IMR-90 (cell line): ENCODE results near the gene ADAT1. TPM values are rescaled to one million over a fixed set of nuclear protein-coding genes. Genes with fewer than 3 reads are reported as not detected.

ENCODE experiments used
- ATAC-seq: fragments of 200-7000 bp; cut with Tn5 transposase; 2 replicates; pipeline ENCODE4 v1.9.1; 2020; ENCODE audit warnings: low read depth, mild to moderate bottlenecking, moderate library complexity
- BruUV-seq: library from RNA; stranded (reverse); fragments of 400-500 nt; replicated peaks from 2 replicates; lab custom pipeline; 2021; lab: Mats Ljungman, UMichigan
- CTCF ChIA-PET: fragments of 300-600 bp; formaldehyde crosslinking; extraction: SDS; loops from one replicate; lab custom pipeline; 2021; ENCODE audit warnings: antibody characterized with exemption; lab: Yijun Ruan, JAX
- POLR2A ChIA-PET: fragments of 300-600 bp; sonication (Branson Sonifier 250); formaldehyde crosslinking; loops from one replicate; lab custom pipeline; 2022; ENCODE audit warnings: antibody characterized with exemption; ENCODE audit not compliant: unreplicated experiment; lab: Charles Lee
- DNase-seq: peaks from one replicate; pipeline ENCODE4 v3.0.0; 2013
- H2AFZ ChIP-seq: replicated peaks from 2 replicates; pipeline ENCODE3; 2013; ENCODE audit warnings: low read length, mild to moderate bottlenecking; ENCODE audit not compliant: poor library complexity
- H2AK5ac ChIP-seq: 2 replicates; pipeline ENCODE4 v1.6.1; 2013; ENCODE audit warnings: low read depth, low read length, inconsistent platforms
- H2AK9ac ChIP-seq: replicated peaks from 2 replicates; pipeline ENCODE3; 2013; ENCODE audit warnings: mild to moderate bottlenecking, low read depth, low read length, moderate library complexity; ENCODE audit not compliant: poor library complexity
- H2BK120ac ChIP-seq: 2 replicates; pipeline ENCODE4 v1.6.1; 2013; ENCODE audit warnings: low read depth, low read length, inconsistent platforms
- H2BK15ac ChIP-seq: 3 replicates; pipeline ENCODE4 v1.6.1; 2013; ENCODE audit warnings: low read depth, low read length, inconsistent platforms
- H2BK20ac ChIP-seq: 2 replicates; pipeline ENCODE4 v1.6.1; 2013; ENCODE audit warnings: low read depth, mild to moderate bottlenecking, inconsistent platforms, low read length, moderate library complexity
- H2BK5ac ChIP-seq: 2 replicates; pipeline ENCODE4 v1.6.1; 2013; ENCODE audit warnings: mild to moderate bottlenecking, low read depth, low read length, inconsistent platforms; ENCODE audit not compliant: poor library complexity, severe bottlenecking
- H3K14ac ChIP-seq: replicated peaks from 2 replicates; pipeline ENCODE4 v1.6.1; 2013; ENCODE audit warnings: low read depth, low read length, inconsistent platforms
- H3K18ac ChIP-seq: 2 replicates; pipeline ENCODE4 v1.6.1; 2013; ENCODE audit warnings: low read depth, low read length, control low read depth
- H3K23ac ChIP-seq: 2 replicates; pipeline ENCODE4 v1.6.1; 2013; ENCODE audit warnings: low read depth, low read length, inconsistent platforms
- H3K27ac ChIP-seq: 2 replicates; pipeline ENCODE4 v1.5.1; 2013; ENCODE audit warnings: mild to moderate bottlenecking, control low read depth, low read length; ENCODE audit not compliant: insufficient read depth
- H3K27me3 ChIP-seq: 2 replicates; pipeline ENCODE4 v1.6.1; 2013; ENCODE audit warnings: low read length; ENCODE audit not compliant: control insufficient read depth, insufficient read depth
- H3K36me3 ChIP-seq: 2 replicates; pipeline ENCODE4 v1.6.1; 2013; ENCODE audit warnings: low read length, mixed read lengths; ENCODE audit not compliant: control insufficient read depth, insufficient read depth
- H3K4ac ChIP-seq: 2 replicates; pipeline ENCODE4 v1.6.1; 2013; ENCODE audit warnings: low read depth, low read length, inconsistent platforms
- H3K4me1 ChIP-seq: 2 replicates; pipeline ENCODE4 v1.6.1; 2013; ENCODE audit warnings: low read length, mixed read lengths; ENCODE audit not compliant: control insufficient read depth, insufficient read depth
- H3K4me2 ChIP-seq: 2 replicates; pipeline ENCODE4 v1.6.1; 2013; ENCODE audit warnings: low read depth, mild to moderate bottlenecking, control low read depth, low read length, moderate library complexity
- H3K4me3 ChIP-seq: 2 replicates; pipeline ENCODE4 v1.5.1; 2013; ENCODE audit warnings: low read depth, mild to moderate bottlenecking, control low read depth, low read length, moderate library complexity; ENCODE audit not compliant: insufficient read depth
- H3K56ac ChIP-seq: 2 replicates; pipeline ENCODE4 v1.6.1; 2013; ENCODE audit warnings: low read length, inconsistent platforms; ENCODE audit not compliant: insufficient read depth; ENCODE audit errors: extremely low read depth
- H3K79me1 ChIP-seq, 2 experiments: 2 replicates each; pipeline ENCODE4 v1.6.1; 2013; ENCODE audit warnings: low read length in 2 of 2, inconsistent platforms in 1 of 2, low read depth in 1 of 2
- H3K9ac ChIP-seq: 2 replicates; pipeline ENCODE4 v1.6.1; 2013; ENCODE audit warnings: low read depth, low read length, control low read depth
- H3K9me1 ChIP-seq: 2 replicates; pipeline ENCODE4 v1.6.1; 2013; ENCODE audit warnings: low read length, inconsistent platforms; ENCODE audit not compliant: insufficient read depth
- H3K9me3 ChIP-seq: 2 replicates; pipeline ENCODE4 v1.6.1; 2013; ENCODE audit warnings: low read length; ENCODE audit not compliant: control insufficient read depth, insufficient read depth
- H4K20me1 ChIP-seq: 2 replicates; pipeline ENCODE4 v1.6.1; 2013; ENCODE audit warnings: low read length, inconsistent platforms; ENCODE audit not compliant: insufficient read depth
- H4K5ac ChIP-seq: 2 replicates; pipeline ENCODE4 v1.6.1; 2013; ENCODE audit warnings: mild to moderate bottlenecking, low read depth, low read length, control low read depth
- H4K8ac ChIP-seq, 2 experiments: 2 replicates each; pipeline ENCODE4 v1.6.1; 2013; ENCODE audit warnings: low read depth in 2 of 2, low read length in 2 of 2, control low read depth in 1 of 2, inconsistent platforms in 1 of 2
- H4K91ac ChIP-seq: 2 replicates; pipeline ENCODE4 v1.6.1; 2013; ENCODE audit warnings: low read depth, low read length, inconsistent platforms; ENCODE audit not compliant: insufficient read depth
- BHLHE40 ChIP-seq: fragments of 150-350 bp; IDR thresholded peaks from 2 replicates; pipeline ENCODE4 v1.6.1; 2016; ENCODE audit warnings: mild to moderate bottlenecking, low read depth, low read length
- CEBPB ChIP-seq: IDR thresholded peaks from 2 replicates; pipeline ENCODE4 v1.6.1; 2012; ENCODE audit warnings: low read depth, low read length, improper control_type of control experiment
- CTCF ChIP-seq: conservative IDR thresholded peaks from 2 replicates; pipeline ENCODE4 v1.5.1; 2012; ENCODE audit warnings: mild to moderate bottlenecking, low read depth, low read length, improper control_type of control experiment
- ELK1 ChIP-seq: fragments of 150-350 bp; IDR thresholded peaks from 2 replicates; pipeline ENCODE4 v1.6.1; 2016; ENCODE audit warnings: low read depth, mild to moderate bottlenecking, low read length, moderate library complexity, borderline replicate concordance
- FOS ChIP-seq: fragments of 150-350 bp; IDR thresholded peaks from 2 replicates; pipeline ENCODE4 v1.6.1; 2016; ENCODE audit warnings: low read depth, low read length
- MAFK ChIP-seq: IDR thresholded peaks from 2 replicates; pipeline ENCODE4 v1.6.1; 2012; ENCODE audit warnings: low read depth, low read length, improper control_type of control experiment
- MXI1 ChIP-seq: IDR thresholded peaks from 2 replicates; pipeline ENCODE4 v1.6.1; 2012; ENCODE audit warnings: low read depth, mild to moderate bottlenecking, low read length, moderate library complexity, borderline replicate concordance
- RAD21 ChIP-seq: IDR thresholded peaks from 2 replicates; pipeline ENCODE4 v1.6.1; 2012; ENCODE audit warnings: low read length, improper control_type of control experiment
- RCOR1 ChIP-seq: IDR thresholded peaks from 2 replicates; pipeline ENCODE4 v1.6.1; 2012; ENCODE audit warnings: mild to moderate bottlenecking, low read length, improper control_type of control experiment; ENCODE audit not compliant: insufficient replicate concordance
- RFX5 ChIP-seq: IDR thresholded peaks from 2 replicates; pipeline ENCODE4 v1.8.0; 2012; ENCODE audit warnings: low read depth, mild to moderate bottlenecking, low read length, moderate library complexity
- WGBS, 2 experiments: methylation state at CpG; one replicate each; pipeline versions ENCODE4 v1.1.5 to v1.1.7; 2013; ENCODE audit warnings: missing lambda C conversion rate in 2 of 2; ENCODE audit not compliant: insufficient read length in 1 of 2; ENCODE audit errors: extremely low coverage in 2 of 2; 5-methylcytosine and 5-hydroxymethylcytosine counted together
- dilution Hi-C: fragments of 300-500 bp; cut with HindIII; formaldehyde crosslinking; loops from one replicate; pipeline ENCODE4 v1.14.3; 2018; ENCODE audit warnings: low sequenced_read_pairs; ENCODE audit not compliant: unreplicated experiment
- in situ Hi-C: fragments of 300-500 bp; cut with MboI; formaldehyde crosslinking; loops from 3 replicates; pipeline ENCODE4 v1.14.3; 2019; ENCODE audit warnings: low sequenced_read_pairs, inconsistent platforms, mixed read lengths
- intact Hi-C: fragments of 100-400 bp; cut with micrococcal nuclease; formaldehyde crosslinking; loops from 2 replicates; pipeline ENCODE4 v1.10.0; 2022
- polyA plus RNA-seq, 3 experiments: library from polyadenylated mRNA; depleted of rRNA; stranded (reverse); fragments of >200 nt; gene quantifications; 2 replicates each; pipeline ENCODE4 v1.2.3, GENCODE V29; 2012; ENCODE audit warnings: low replicate concordance in 1 of 3
- total RNA-seq: library from RNA; depleted of rRNA; stranded (reverse); fragments of >200 nt; gene quantifications from 2 replicates; pipeline ENCODE4 v1.2.3, GENCODE V29; 2012

Gene ADAT1
- total and polyA plus RNA-seq, 2 of the 4 experiments (the other 2 are of a cell fraction): 22.7 to 52.9 TPM

GRCh38 chr16:75579281-75579834 is 43.7 kb downstream of the ADAT1 start:
- Histone ChIP-seq H4K8ac (no peak overlapping the region), H3K9ac (no peak overlapping the region), H3K27me3 (no peaks in the 10 kb centered on the region), H4K20me1 (no peaks in the 10 kb centered on the region), H2AK9ac (no peak overlapping the region), H3K4me2 (no peak overlapping the region), H3K18ac (no peak overlapping the region), H3K4me1 (no peaks in the 10 kb centered on the region), H3K27ac (no peak overlapping the region), H2BK20ac (no peak overlapping the region), H3K36me3 (peaks cover 35% of the 10 kb centered on the region), H3K14ac (no peak overlapping the region), H4K91ac (no peak overlapping the region), H3K23ac (no peak overlapping the region), H2BK120ac (no peak overlapping the region), H2BK5ac (no peak overlapping the region), H2AK5ac (no peak overlapping the region), H3K4ac (no peak overlapping the region), H3K56ac (no peak overlapping the region), H3K79me1 (peaks cover 0 to 15% of the 10 kb centered on the region in 2 experiments; a peak in 3 of 4 replicates), H3K9me1 (peaks cover 3% of the 10 kb centered on the region; the same call in 1 of the 2 replicates), H2BK15ac (no peak overlapping the region), H3K9me3 (no peaks in the 10 kb centered on the region), H2AFZ (no peak overlapping the region), H3K4me3 (no peak overlapping the region), H4K5ac (no peak overlapping the region)
- TF ChIP-seq RFX5 (no peak), CTCF (no peak), CEBPB (no peak), ELK1 (no peak), MAFK (no peak), RAD21 (no peak), BHLHE40 (no peak), FOS (no peak), RCOR1 (no peak), MXI1 (no peak)
- BruUV-seq: no TSS peak
- CTCF ChIA-PET: no interaction called here
- ATAC-seq (no peak), DNase-seq (no peak)
- POLR2A ChIA-PET: interaction anchor here (0.6 kb wide), 1 partner anchor 18 kb away, joined by 5 read pairs; no protein-coding TSS in a partner anchor
- 90% methylated on average over 7 of the region's 7 CpGs; no CpG with 5 or more reads in 1 of the 2 experiments for WGBS, 2 experiments
- dilution Hi-C loops (no loop called here), intact Hi-C loops (no loop called here), in situ Hi-C loops (loop anchor here (25.0 kb wide), 1 partner anchor 367 kb away; the partner anchor contains the start of genes CTRB1 and CTRB2)
